ENCODE data around the gene C5AR2.
"Not testable (repeated sequence)": the region's sequence is repeated elsewhere in the genome, so short reads cannot be mapped to it uniquely, and the experiment has no call there.

Gene C5AR2

GRCh38 chr19:47324502-47324901, 7.5 kb upstream of the C5AR2 start:
- no peak for DNase-seq

DNA sequence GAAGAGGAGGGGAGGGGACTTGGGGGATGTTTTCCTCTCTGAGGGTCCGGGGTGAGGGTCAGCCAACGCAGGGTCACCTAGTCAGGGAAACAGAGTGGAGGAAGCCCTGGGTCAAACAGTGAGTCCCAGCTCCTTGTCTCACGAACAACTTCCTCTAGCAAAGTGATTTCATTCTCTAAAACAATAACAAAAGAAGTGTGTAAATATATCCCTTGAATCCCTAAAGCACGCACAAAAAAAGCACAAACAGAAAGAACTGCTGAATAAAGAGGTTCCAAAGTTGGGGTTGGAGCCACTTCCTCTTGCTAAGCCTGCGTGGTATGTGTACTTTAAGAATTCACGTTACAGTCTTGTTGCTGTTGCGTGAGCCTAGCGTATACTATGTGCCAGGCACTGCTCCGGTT, 1.5 kb upstream of the C5AR2 start:
- DNase-seq, result no peak

DNA sequence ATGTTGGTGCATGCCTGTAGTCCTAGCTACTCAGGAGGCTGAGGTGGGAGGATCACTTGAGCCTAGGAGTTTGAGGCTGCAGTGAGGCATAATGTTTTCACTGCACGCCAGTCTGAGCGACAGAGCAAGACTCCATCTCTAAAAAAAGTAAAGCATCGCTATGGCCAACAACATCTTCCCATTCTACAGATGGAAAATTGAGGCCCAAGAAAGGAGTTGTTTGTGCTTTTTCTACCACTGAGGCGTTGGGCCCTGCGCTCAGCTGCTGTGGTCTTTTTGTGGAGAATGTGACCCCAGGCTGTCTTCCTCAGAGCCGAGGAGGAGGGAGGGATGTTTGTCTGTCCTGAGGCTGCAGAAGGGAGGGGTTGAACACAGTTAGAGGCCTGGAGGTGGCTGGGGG, 485 bp upstream of the C5AR2 start:
- DNase-seq, result no peak

GRCh38 chr19:47336765-47337718, 5.1 kb downstream of the C5AR2 start:
- peak in 1 of 2 experiments; percentile 7 for DNase-seq

DNA sequence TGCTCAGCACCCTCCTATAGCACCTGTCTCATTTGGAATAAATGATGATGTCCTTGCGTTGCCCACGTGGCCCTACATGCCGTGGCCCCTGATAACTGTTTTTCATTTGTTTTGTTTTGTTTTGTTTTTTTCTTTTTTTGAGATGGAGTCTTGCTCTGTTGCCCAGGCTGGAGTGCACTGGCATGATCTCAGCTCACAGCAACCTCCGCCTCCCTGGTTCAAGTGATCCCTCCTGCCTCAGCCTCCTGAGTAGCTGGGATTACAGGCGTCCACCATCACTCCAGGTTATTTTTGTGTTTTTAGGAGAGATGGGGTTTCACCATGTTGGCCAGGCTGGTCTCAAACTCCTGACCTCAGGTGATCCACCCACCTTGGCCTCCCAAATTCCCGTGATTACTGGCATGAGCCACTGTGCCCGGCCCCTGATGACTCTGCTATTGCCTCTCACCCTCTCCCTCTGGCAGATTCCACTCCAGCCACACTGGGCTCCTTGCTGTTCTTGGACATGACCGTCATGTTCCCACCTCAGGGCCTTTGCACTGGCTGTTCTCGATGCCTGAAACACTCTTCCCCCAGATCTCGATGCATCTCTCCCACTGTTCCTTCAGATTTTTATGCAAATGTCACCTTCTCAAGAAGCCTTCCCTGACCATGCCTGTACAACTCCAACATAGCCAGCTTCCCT, 7.4 kb downstream of the C5AR2 start:
- DNase-seq, result no peak

- DNase-seq, result no peak
These were observed 8.7 kb downstream of the C5AR2 start for GRCh38 chr19:47340477-47341208.

GRCh38 chr19:47341734-47342133, 9.8 kb downstream of the C5AR2 start:
- DNase-seq, result no peak

DNA sequence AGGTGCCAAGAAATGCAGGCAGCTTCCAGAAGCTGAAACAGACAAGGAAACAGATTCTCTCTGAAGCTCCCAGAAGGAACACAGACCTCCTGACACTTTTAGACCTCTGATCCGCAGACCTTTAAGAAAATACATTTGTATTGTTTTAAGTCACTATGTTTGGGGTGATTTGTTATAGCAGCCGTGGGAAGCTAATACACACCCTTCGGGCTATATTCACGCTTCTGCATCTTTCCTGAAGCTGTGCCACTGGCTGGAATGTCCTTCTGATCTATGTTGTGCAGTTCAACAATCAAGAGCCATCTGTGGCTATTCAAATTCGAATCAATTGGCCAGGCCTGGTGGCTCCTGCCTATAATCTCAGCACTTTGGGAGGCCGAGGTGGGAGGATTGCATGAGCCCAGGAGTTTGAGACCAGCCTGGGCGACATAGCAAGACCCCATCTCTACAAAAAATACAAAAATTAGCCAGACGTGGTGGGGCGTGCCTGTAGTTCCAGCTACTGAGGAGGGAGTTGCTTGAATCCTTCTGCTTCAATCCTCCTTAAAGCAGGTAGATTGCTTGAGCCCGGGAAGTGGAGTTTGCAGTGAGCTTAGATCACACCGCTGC, 11.3 kb downstream of the C5AR2 start:
- no peak for DNase-seq

GRCh38 chr19:47344425-47344824, 12.4 kb downstream of the C5AR2 start:
- no peak for DNase-seq

GRCh38 chr19:47346024-47346423, 14.0 kb downstream of the C5AR2 start:
- DNase-seq, result not testable (repeated sequence)

DNA sequence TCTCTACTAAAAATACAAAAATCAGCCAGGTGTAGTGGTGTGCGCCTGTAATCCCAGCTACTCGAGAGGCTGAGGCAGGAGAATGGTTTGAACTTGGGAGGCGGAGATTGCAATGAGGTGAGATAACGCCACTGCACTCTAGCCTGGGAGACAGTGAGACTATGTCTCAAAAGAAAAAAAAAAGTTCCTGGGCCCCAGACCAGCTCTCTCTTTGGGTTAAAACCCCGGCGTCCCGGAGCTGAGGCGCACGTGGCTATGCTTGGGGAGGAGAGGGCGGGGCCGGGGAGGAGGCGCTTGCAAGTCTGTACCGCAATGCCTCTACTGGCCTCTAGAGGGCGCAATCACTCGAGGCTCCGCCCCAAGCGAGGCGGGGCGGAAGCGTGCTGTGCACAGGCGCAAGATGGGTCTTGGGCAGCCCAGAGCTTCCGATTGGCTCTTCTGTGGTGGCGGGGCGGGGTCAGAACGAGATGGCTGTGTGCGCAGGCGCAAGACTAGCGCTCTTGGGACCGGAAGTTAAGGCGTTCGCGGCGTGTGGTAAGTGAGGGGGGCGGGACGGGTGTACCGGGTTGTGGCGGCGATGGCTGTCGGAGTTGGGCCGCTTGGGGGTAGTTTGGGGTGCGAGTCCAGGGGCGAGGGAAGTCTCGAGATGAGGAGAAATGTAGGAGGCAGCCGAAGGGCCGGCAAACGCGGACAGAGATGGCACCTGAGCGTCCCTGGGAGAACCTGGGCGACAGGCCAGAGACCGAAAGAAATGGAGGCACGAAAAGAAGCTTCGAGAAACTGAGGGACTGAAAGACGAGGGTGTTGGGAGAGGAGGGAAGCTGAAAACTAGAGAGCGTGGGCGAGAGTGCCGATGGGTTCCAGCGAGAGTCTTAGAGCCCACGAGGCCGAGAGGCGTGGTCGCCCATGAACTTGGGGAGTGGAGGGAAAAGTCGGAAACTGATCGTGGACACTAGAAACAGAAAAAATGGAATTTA, 17.1 kb downstream of the C5AR2 start, which contains the start of gene DHX34:
Gene DHX34, plus strand, starts transcription at position 497 of the 977 bp plus-strand sequence. CDS start 3,716 bp downstream, outside the sequence.
- DNase-seq, result peak; percentile 99

GRCh38 chr19:47350630-47351029, 18.7 kb downstream of the C5AR2 start:
- DNase-seq, result no peak

GRCh38 chr19:47351548-47351947, 19.6 kb downstream of the C5AR2 start:
- DNase-seq, result no peak

DNA sequence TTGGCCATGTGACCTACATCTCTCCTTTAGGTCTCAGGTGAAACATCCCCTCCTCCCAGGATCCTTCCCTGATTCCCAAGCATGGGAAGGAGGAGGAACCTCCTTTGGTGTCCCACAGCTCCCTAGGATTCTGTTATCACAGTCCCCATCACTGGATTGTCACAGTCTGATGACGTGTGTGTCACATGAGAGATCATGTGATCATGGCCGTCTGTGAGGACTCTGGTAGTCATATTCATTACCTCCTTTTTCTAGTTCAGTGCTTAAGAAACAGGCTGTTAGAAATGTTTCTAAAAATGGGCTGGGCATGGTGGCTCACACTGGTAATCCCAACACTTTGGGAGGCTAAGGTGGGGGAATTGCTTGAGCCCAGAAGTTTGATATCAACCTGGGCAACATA, 20.1 kb downstream of the C5AR2 start:
- DNase-seq, result no peak

DNA sequence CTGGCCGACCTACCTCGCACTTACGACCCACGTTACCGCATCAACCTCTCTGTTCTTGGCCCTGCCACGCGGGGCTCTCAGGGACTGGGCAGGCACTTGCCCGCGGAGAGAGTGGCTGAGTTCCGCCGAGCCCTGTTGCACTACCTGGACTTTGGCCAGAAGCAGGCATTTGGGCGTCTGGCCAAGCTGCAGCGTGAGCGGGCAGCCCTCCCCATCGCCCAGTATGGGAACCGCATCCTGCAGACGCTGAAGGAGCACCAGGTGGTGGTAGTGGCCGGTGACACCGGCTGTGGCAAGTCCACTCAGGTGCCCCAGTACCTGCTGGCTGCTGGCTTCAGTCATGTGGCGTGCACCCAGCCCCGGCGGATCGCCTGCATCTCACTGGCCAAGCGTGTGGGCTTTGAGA, 21.3 kb downstream of the C5AR2 start:
- DNase-seq, result no peak

- no peak for DNase-seq
These were observed 24.9 kb downstream of the C5AR2 start for GRCh38 chr19:47356900-47357299.

GRCh38 chr19:47357788-47358680, 26.1 kb downstream of the C5AR2 start:
- DNase-seq, result no peak

- DNase-seq, result no peak
These were observed 27.0 kb downstream of the C5AR2 start for GRCh38 chr19:47358936-47359335.

DNA sequence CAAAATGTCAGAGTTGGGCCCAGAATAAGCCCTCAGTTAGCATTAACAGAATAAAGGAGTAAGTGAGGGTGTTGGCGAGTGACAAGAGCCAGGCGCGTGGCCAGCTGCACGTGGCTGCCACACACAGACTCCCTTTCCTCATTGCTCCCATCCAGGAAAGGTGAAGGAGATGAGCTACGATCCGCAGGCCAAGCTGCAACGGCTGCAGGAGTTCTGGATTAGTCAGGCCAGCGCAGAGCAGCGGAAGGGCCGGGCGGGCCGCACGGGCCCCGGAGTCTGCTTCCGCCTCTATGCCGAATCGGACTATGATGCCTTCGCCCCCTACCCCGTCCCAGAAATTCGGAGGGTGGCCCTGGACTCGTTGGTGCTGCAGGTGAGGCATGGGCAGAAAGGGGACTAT, 30.3 kb downstream of the C5AR2 start:
- DNase-seq, result no peak

- DNase-seq, result no peak
These were observed 32.0 kb downstream of the C5AR2 start for GRCh38 chr19:47363758-47364531.
